B cell (primary cell): Measurements from ENCODE around the gene ZNF839. TPM values are rescaled to one million over a fixed set of nuclear protein-coding genes. Genes with fewer than 3 reads are reported as not detected.

Experiments used
- ATAC-seq: fragments of 200-7000 bp; cut with Tn5 transposase; one replicate; pipeline ENCODE4 v1.10.0; 2021; ENCODE audit warnings: low read depth, mild to moderate bottlenecking, moderate number of reproducible peaks, moderate library complexity
- CTCF ChIA-PET: fragments of 350-600 bp; sonication (Branson Sonifier 250); formaldehyde crosslinking; loops from one replicate; lab custom pipeline; 2021; ENCODE audit warnings: antibody characterized with exemption, inconsistent platforms; lab: Charles Lee
- POLR2A ChIA-PET: fragments of 350-600 bp; sonication (Branson Sonifier 250); formaldehyde crosslinking; loops from one replicate; lab custom pipeline; 2021; ENCODE audit warnings: antibody characterized with exemption; lab: Charles Lee
- DNase-seq: peaks from one replicate; pipeline ENCODE4 v3.0.0; 2013
- H2AFZ ChIP-seq: 2 replicates; pipeline ENCODE4 v1.6.1; 2012; ENCODE audit warnings: mild to moderate bottlenecking, low read depth, low read length; ENCODE audit not compliant: insufficient read depth, poor library complexity, severe bottlenecking
- H3K27ac ChIP-seq, 2 donors: 1 replicate in 1 of 2; 2 replicates in 1 of 2; pipeline ENCODE4 v1.5.1; 2012 to 2013; ENCODE audit warnings: low read length in 2 of 2, mild to moderate bottlenecking in 2 of 2, moderate library complexity in 1 of 2
- H3K27me3 ChIP-seq, 4 experiments: fragments of 200-600 bp in 1 of 4; sonication (generic) in 1 of 4; replicated peaks in 1 of 4; 1 replicate in 2 of 4; 2 replicates in 2 of 4; pipeline versions ENCODE4 v1.6.1 to v1.7.0; 2013 to 2016; ENCODE audit warnings: low read length in 3 of 4, mild to moderate bottlenecking in 2 of 4, mixed read lengths in 1 of 4, moderate library complexity in 1 of 4; ENCODE audit not compliant: insufficient read depth in 4 of 4, control insufficient read depth in 3 of 4; ENCODE audit errors: control extremely low read depth in 1 of 4
- H3K36me3 ChIP-seq, 2 experiments: replicated peaks in 1 of 2; 1 replicate in 1 of 2; 2 replicates in 1 of 2; pipeline versions ENCODE4 v1.6.1 to v1.7.1; 2013; ENCODE audit warnings: low read length in 1 of 2; ENCODE audit not compliant: insufficient read depth in 2 of 2, control insufficient read depth in 1 of 2; ENCODE audit errors: control extremely low read depth in 1 of 2, extremely low read depth in 1 of 2
- H3K4me1 ChIP-seq, 2 donors: fragments of 200-600 bp in 1 of 2; sonication (generic) in 1 of 2; 1 replicate in 1 of 2; 2 replicates in 1 of 2; pipeline versions ENCODE4 v1.5.1 to v1.6.1; 2013 to 2017; ENCODE audit warnings: low read length in 2 of 2; ENCODE audit not compliant: control insufficient read depth in 2 of 2, insufficient read depth in 2 of 2
- H3K4me2 ChIP-seq: replicated peaks from 2 replicates; pipeline ENCODE3; 2012; ENCODE audit warnings: mild to moderate bottlenecking, low read depth, low read length; ENCODE audit not compliant: poor library complexity, severe bottlenecking
- H3K4me3 ChIP-seq, 5 experiments: fragments of 200-600 bp in 1 of 5; sonication (generic) in 1 of 5; 1 replicate in 3 of 5; 2 replicates in 2 of 5; pipeline versions ENCODE4 v1.5.1 to v1.7.0; 2011 to 2016; ENCODE audit warnings: low read length in 4 of 5, mild to moderate bottlenecking in 4 of 5, low read depth in 2 of 5, control low read depth in 1 of 5, moderate library complexity in 1 of 5; ENCODE audit not compliant: insufficient read depth in 1 of 5; ENCODE audit errors: control extremely low read depth in 1 of 5, extremely low read depth in 1 of 5
- H3K79me2 ChIP-seq: fragments of 200-600 bp; sonication (generic); one replicate; pipeline ENCODE4 v1.6.0; 2016; ENCODE audit warnings: low read length; ENCODE audit not compliant: control insufficient read depth, insufficient read depth
- H3K9ac ChIP-seq: fragments of 200-600 bp; sonication (generic); 2 replicates; pipeline ENCODE4 v1.6.1; 2017; ENCODE audit warnings: mild to moderate bottlenecking, low read length, moderate library complexity
- H3K9me3 ChIP-seq, 3 donors: one replicate each; pipeline versions ENCODE4 v1.6.1 to v1.7.1; 2013; ENCODE audit warnings: low read length in 2 of 3; ENCODE audit not compliant: control insufficient read depth in 2 of 3, insufficient read depth in 1 of 3; ENCODE audit errors: control extremely low read depth in 1 of 3
- H4K20me1 ChIP-seq: 2 replicates; pipeline ENCODE4 v1.6.0; 2012; ENCODE audit warnings: mild to moderate bottlenecking, low read length; ENCODE audit not compliant: insufficient read depth, control insufficient read depth, poor library complexity, severe bottlenecking
- H3K27ac Mint-ChIP-seq: one replicate; pipeline ENCODE4 v1.8.0; 2021; ENCODE audit warnings: mixed read lengths
- H3K27me3 Mint-ChIP-seq: one replicate; pipeline ENCODE4 v1.8.0; 2021; ENCODE audit warnings: mixed read lengths
- H3K4me1 Mint-ChIP-seq: one replicate; pipeline ENCODE4 v1.8.0; 2021; ENCODE audit warnings: mixed read lengths
- H3K4me3 Mint-ChIP-seq: one replicate; pipeline ENCODE4 v1.8.0; 2021; ENCODE audit warnings: mixed read lengths
- H3K9me3 Mint-ChIP-seq: one replicate; pipeline ENCODE4 v1.8.0; 2022; ENCODE audit warnings: mixed read lengths; ENCODE audit not compliant: insufficient read depth
- EZH2 ChIP-seq: IDR thresholded peaks from 2 replicates; pipeline ENCODE4 v1.6.1; 2012; ENCODE audit warnings: borderline replicate concordance, low read depth, mild to moderate bottlenecking, moderate library complexity, low read length; ENCODE audit not compliant: insufficient read depth, poor library complexity, severe bottlenecking
- WGBS: methylation state at CpG from one replicate; pipeline ENCODE4 v1.1.5; 2013; ENCODE audit warnings: missing lambda C conversion rate; ENCODE audit not compliant: insufficient coverage; 5-methylcytosine and 5-hydroxymethylcytosine counted together
- intact Hi-C: fragments of 100-400 bp; cut with micrococcal nuclease; formaldehyde crosslinking; loops from one replicate; pipeline ENCODE4 v1.10.0; 2022
- polyA plus RNA-seq: library from polyadenylated mRNA; depleted of rRNA; stranded (reverse); fragments of >200 nt; gene quantifications from 2 replicates; pipeline ENCODE4 v1.2.3, GENCODE V29; 2012
- total RNA-seq, 2 donors: library from RNA; stranded (reverse); fragments of 120-200 nt in 1 of 2; gene quantifications; 1 replicate in 1 of 2; 2 replicates in 1 of 2; pipeline versions ENCODE4 v1.2.3 to v1.2.4, GENCODE V29; 2013 to 2022
- TF ChIP-seq, protein P1 (sequence below): fragments of 200-600 bp; IDR thresholded peaks from one replicate; pipeline ENCODE4 v1.8.0; 2022; ENCODE audit warnings: antibody characterized with exemption, mild to moderate bottlenecking

ZNF839 gene
- total and polyA plus RNA-seq, 2 donors (not counting 1 experiment from before 2014, with no cell fraction given) = 22.8 to 28.8 TPM

DNA sequence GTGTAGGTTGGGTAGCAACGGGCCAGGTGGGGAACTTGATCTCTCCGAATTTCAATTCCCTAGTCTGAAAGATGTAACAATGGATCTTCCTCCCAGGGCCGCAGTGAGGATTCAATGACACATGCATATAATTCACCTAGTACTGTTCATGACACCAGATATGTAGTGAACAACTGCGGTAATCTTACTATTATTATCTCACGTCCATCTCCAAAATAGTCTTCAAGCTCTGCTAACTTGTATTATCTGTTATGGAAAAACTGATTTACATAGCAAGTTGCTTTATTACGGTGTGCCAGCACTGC lies 41.0 kb upstream of the ZNF839 start:
- intact Hi-C loops = no loop called here

DNA sequence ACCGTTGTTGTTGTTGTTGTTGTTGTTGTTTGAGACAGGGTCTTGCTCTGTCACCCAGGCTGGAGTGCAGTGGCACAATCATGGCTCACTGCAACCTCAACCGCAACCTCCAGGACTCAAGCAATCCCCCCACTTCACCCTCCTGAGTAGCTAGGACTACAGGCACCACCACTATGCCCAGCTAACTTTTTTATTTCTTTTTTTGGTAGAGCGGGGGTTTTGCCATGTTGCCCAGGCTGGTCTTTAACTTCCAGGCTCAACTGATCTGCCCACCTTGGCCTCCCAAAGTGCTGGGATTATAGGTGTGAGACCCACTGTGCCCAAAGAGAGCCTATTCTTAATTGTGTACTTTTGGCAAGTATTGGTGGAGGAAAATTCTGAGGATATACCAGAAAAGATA lies 40.3 kb upstream of the ZNF839 start:
- H3K4me1 Mint-ChIP-seq = no peaks in the 10 kb centered on the region
- no peak for DNase-seq

More for the DNA sequence above, 41.0 kb upstream of the ZNF839 start:
- no peak overlapping the region for H3K27ac ChIP-seq
- no peak overlapping the region for H3K4me3 Mint-ChIP-seq
- H3K4me1 Mint-ChIP-seq = no peaks in the 10 kb centered on the region
- H3K4me3 ChIP-seq = no peak overlapping the region
- H3K4me2 ChIP-seq = no peak overlapping the region
- ATAC-seq (no peak), DNase-seq (no peak)
- no peaks in the 10 kb centered on the region for H3K9me3 Mint-ChIP-seq
- WGBS = 93% methylated on average over 2 of the region's 6 CpGs
- H3K9ac ChIP-seq = no peak overlapping the region
- no peaks in the 10 kb centered on the region for H3K4me1 ChIP-seq
- H3K79me2 ChIP-seq = no peaks in the 10 kb centered on the region
- no peaks in the 10 kb centered on the region for H3K27me3 Mint-ChIP-seq
- H3K36me3 ChIP-seq = no peaks in the 10 kb centered on the region
- no peaks in the 10 kb centered on the region for H3K27me3 ChIP-seq
- H3K27ac Mint-ChIP-seq = no peak overlapping the region
- POLR2A ChIA-PET = no interaction called here
- H4K20me1 ChIP-seq = no peaks in the 10 kb centered on the region
- no peak for TF ChIP-seq EZH2
- TF ChIP-seq, protein P1, sequence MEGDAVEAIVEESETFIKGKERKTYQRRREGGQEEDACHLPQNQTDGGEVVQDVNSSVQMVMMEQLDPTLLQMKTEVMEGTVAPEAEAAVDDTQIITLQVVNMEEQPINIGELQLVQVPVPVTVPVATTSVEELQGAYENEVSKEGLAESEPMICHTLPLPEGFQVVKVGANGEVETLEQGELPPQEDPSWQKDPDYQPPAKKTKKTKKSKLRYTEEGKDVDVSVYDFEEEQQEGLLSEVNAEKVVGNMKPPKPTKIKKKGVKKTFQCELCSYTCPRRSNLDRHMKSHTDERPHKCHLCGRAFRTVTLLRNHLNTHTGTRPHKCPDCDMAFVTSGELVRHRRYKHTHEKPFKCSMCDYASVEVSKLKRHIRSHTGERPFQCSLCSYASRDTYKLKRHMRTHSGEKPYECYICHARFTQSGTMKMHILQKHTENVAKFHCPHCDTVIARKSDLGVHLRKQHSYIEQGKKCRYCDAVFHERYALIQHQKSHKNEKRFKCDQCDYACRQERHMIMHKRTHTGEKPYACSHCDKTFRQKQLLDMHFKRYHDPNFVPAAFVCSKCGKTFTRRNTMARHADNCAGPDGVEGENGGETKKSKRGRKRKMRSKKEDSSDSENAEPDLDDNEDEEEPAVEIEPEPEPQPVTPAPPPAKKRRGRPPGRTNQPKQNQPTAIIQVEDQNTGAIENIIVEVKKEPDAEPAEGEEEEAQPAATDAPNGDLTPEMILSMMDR = no peak
- CTCF ChIA-PET = no interaction called here
- no peaks in the 10 kb centered on the region for H3K9me3 ChIP-seq
- H2AFZ ChIP-seq = no peak overlapping the region

More for the DNA sequence above, 40.3 kb upstream of the ZNF839 start:
- H3K4me2 ChIP-seq = no peak overlapping the region
- Mint-ChIP-seq H3K9me3 (no peaks in the 10 kb centered on the region), H3K27ac (no peak overlapping the region), H3K27me3 (no peaks in the 10 kb centered on the region), H3K4me3 (no peak overlapping the region)
- no peaks in the 10 kb centered on the region for H3K4me1 ChIP-seq
- no peak overlapping the region for H3K9ac ChIP-seq
- no peaks in the 10 kb centered on the region for H4K20me1 ChIP-seq
- CTCF ChIA-PET = no interaction called here
- no peak overlapping the region for H2AFZ ChIP-seq
- no peak for ATAC-seq
- H3K27me3 ChIP-seq = no peaks in the 10 kb centered on the region
- H3K36me3 ChIP-seq = no peaks in the 10 kb centered on the region
- intact Hi-C loops = no loop called here
- H3K27ac ChIP-seq = no peak overlapping the region
- WGBS = 100% methylated on average over 1 of the region's 3 CpGs
- no peaks in the 10 kb centered on the region for H3K9me3 ChIP-seq
- no peaks in the 10 kb centered on the region for H3K79me2 ChIP-seq
- H3K4me3 ChIP-seq = no peak overlapping the region
- no peak for TF ChIP-seq EZH2
- TF ChIP-seq, protein P1 = no peak
- POLR2A ChIA-PET = no interaction called here
